ENCODE results near the gene SSTR5.

Gene SSTR5

DNA sequence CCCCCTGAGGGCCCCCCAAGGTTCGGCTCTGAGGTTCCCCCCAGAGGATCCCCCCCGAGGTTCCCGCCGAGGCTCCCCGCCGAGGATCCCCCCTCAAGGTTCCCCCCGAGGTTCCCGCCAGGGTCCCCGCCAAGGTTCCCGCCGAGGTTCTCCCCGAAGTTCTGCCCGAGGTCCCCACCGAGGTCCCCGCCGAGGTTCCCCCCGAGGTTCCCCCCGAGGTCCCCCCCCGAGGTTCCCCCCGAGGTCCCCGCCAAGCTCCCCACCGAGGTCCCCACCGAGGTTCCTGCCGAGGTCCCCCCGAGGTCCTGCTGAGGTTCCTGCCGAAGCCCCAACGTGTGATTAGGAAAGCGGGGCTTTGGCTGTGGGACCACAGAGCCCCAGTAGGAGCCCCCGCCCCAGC is 32.2 kb upstream of the SSTR5 start:
- no peak for DNase-seq

DNA sequence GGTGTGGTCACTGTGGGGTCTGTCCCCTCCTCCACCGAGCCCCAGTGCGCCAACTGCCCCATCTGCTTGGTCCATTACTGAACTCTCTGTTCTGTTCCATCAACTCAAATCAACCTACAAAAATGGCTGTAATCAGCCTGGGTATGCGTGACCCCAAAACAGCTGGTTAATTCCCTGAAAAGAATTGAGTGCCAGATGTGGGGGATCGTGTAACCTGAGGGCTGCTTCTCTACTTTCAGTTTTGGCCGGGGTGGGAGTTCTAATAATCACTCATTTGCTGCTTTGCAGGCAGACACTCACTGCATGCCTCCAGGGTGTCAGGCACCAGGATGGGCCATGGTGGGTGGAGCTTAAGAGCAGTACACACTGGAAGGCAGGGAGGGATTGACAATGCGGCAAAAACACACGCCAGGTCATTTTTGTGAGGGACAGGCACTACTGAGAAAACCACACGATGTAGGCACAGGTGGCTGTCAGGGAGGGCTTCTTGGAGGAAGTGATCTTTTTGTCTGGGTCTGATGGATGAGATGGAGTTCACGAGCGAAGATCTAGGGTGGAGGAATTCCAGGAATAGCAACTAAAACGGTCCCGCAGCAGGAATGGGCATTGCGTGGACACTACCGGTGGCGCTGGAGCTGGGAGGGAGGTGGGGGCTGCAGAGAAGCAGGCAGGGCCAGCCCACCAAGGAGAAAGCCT is 30.4 kb upstream of the SSTR5 start:
- no peak for DNase-seq

DNA sequence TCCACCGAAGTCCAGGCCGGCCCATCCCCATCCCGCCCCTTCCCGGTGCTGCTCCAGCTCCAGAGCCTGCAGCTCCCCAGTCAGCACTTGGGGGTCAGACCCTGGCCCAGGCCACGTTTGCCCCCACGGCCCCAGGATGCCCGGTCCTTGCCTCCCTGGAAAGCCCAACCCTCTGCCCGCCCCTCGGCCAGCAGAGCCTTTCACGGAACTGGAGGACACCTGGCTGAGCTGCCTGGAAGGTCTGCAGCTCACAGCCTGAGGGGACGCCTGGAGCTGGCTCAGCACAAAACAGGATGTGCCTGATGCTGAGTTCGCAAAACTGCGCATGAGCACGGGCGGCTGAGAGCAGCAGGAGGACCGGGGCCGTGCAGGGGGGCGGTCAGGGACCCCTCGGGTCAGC is 29.7 kb upstream of the SSTR5 start:
- peak; percentile 10 for DNase-seq

GRCh38 chr16:1043881-1044451 is 28.6 kb upstream of the SSTR5 start:
- DNase-seq = no peak

- no peak for DNase-seq
These were observed 27.9 kb upstream of the SSTR5 start for GRCh38 chr16:1044460-1045309.

DNA sequence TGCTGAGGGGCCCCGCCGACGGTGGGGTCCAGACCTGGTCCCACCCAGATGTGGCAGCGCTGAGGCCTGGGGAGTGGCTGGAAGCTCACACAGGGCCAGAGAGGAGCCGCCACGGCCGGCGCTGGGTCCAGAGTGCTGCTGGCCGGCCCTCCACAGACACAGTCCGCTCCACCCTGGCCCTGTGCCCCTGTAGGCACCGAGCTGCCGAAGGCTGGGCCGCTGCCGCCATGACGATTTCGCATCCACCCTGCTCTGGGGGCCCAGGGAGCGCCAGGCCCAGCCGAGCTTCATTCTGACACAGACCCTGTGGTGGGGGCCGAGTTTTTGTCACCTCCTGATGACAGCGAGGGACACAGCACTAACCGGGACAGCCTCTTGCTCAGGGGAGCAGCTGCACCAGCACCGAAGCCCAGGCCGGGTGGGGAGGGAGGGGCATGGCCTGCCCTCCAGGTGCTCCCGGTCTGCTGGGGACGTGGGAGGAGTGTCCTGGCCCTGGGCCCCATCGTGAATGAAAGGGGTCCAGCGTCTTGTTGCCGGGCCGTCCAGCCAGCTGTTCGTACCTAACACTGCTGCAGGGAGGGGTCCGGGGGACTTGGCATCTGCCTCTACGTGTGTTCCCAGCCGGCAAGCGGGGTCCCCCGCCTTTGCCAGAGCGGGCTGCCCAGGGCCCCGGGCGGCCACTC is 27.1 kb upstream of the SSTR5 start:
- DNase-seq = no peak

DNA sequence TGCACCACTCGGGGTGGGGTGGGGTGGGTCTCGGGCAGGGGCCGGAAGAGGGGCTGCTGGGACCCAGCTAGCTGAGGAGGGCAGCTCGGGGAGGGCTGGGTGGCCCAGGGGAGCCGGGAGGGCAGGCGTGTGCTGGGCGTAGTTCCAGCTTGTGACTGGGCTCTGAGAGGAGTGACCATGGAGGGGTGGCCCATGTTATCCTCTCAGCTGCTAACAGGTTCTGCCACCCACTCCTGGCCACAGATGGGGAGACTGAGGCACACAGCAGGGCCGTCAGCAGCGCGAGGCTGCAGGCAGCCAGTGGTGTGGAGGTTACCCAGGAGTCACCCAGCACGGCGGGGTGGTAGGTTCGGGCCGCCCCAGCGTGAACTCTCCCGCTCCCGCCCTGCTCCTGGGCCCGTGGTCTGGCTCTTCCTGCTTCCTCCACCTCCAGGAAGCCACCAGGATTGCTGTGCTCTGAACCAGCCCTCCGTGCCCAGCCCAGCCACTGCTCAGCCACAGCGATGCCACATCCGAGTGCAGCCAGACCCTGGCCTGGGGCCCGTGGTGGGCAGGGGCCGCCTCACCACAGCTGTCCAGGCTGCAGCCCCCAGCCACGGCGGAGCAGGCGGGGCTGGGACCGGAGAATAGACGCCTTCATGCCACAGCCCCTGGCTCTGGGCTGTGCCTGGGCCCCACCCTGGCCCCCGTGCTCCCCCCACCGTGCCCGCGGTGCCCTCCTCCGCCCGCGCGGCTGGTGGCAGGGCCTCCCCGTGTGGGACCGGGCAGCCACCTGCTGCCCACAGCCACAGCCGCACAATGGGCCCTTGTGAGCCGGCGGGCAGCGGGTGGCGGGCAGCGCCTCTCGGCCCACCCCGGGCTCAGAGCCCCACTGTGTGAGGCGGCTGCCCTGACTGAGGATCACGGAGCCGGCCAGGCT is 26.3 kb upstream of the SSTR5 start:
- DNase-seq = no peak

GRCh38 chr16:1047123-1047522 is 25.4 kb upstream of the SSTR5 start:
- DNase-seq = no peak

- DNase-seq = no peak
These were observed 24.7 kb upstream of the SSTR5 start for GRCh38 chr16:1047801-1048200.

DNA sequence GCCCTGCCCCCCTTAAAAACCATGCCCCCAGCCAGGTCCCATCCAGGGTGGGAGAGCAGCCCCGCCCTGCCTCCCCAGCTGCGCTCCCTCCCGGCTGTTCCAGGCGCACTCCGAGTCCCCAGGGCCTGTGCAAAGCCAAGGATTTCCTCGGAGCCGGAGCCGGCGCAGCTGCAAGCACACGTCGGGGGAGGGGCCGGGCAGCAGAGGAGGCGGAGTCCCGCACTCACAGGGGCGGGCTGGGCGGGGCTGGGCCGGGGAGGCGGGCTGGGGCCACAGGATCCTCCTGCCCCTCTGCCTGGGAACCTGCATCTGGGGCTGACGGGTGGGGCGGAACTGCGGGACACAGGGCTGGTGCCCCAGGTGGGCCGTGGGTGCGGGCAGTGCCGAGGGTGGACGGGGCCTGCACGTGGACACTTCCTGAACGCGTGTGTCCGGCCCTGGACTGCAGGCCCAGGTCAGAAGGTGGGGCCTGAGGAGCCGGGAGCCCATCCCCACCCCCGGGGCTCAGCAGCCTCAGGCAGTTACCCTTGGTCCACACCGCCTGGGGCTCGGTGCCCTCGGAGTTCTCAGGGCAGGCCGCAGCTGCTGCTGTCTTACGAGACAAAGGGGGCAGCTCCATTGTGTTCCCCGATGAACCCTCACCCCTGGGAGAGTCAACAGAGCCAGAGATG is 24.0 kb upstream of the SSTR5 start:
- no peak for DNase-seq

DNA sequence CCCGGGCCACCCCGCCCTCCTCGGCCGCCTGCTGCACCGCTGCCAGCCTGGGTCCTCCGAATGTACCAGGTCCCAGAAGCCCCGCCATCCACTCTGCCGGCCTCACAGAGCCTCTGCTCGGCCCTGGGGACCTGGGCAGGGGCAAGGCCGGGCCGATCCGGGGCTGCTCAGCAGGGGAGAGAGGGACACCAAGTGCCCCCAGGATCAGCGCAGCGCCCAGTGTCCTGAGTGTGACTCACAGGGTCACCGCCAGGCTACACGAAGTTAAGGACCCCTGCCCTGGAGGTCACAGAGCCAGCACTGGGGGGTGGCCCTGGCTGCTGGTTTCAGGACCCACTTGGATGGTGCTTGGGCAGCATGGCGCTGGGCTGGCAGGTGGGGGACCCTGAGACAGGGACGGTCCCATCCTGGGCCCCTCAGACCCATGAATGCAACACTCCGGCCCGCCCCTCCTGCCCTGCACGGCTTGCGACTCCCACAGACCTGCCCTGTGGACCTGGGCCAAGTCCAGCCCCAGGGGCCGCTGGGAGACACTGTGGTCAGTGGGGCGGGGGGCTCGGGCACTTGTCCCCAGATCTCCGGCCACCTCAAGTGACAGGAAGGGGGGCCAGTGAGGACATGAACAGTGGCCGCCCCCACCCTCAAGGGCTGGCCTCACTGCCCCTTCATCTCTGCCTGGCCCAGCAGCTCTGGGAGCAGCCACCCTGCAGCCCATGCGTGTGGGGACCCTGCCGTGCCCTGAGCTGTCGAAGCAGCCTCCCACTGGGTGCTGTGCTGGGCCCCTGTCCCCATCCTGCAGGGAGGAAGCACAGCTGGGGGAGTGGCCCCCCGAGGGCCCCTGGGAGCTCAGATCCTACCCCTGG is 23.2 kb upstream of the SSTR5 start:
- DNase-seq = no peak

- no peak for DNase-seq
These were observed 22.6 kb upstream of the SSTR5 start for GRCh38 chr16:1049976-1050247.

DNA sequence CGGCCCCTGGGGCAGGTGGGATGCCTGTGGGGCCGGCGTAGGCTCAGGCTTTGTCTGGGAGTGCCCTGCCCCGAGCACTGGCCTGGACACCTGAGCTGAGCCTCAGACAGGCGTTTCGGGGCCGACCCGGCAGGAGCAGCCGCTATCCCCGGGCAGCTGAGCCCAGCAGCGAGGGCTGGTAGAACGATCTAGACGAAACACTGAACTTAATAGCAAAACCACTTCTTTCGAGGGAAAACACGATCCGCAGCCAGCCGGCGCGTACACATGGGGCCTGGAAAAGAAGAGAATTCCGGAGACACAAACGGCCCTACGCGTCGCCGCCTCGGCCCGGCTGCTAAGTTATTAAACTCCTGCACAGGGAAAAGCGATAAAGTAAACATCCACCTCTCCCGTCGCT is 22.0 kb upstream of the SSTR5 start:
- DNase-seq = no peak

DNA sequence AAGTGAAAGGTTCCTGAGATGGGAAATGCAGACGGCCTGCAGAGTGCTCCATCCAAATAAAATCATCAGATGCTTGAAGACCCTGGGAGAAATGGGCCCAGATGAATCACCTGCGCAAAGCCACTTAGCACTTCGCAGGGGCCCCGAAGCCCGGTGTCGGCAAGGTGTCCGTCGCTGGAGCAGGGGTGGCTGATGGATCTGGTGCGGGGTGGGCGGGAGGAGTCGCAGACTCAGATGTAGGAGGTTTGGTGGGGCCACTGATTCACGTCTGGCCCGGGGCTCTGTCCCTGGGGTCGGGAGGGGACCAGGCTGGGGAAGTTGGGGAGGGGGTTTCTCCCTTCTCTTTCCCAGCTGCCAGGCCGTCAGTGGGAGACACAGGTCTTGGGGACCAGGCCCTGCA is 21.6 kb upstream of the SSTR5 start:
- no peak for DNase-seq

GRCh38 chr16:1051446-1051845 is 21.1 kb upstream of the SSTR5 start:
- DNase-seq = no peak

- no peak for DNase-seq
These were observed 19.8 kb upstream of the SSTR5 start for GRCh38 chr16:1052721-1053120.

- no peak for DNase-seq
These were observed 19.4 kb upstream of the SSTR5 start for GRCh38 chr16:1053121-1053521.

DNA sequence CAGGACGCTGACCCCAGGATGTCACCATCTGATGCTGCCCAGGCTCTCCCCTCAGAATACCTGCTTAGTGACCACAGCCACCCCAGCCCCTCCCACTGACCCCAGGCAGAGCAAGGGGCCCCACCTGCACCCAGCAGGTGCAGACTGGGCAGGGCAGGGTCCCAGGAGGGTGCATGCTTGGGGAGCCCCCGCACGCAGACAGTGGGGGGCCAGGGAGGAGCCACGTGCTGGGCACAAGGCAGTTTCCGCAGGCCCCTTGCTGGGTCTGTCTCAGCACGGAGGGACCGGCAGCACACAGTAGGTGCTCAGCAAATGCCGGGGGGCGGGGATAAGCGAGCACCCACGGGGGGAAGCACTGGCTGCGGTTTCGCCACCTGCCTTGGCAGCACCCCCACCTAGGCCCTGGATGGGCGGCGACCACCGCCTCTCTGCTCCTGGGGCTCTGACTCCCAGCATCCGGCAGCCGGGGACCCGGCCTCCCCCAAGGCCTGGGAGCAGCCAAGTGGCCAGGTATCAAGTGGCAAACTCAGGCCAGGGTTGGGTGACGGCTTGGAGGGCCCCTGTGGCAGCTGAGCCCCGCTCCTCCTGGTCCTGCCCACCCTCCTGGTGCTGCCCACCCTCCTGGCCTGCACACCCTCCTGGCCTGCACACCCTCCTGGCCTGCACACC is 18.7 kb upstream of the SSTR5 start:
- DNase-seq = no peak

GRCh38 chr16:1054660-1055556 is 17.6 kb upstream of the SSTR5 start:
- no peak for DNase-seq

- DNase-seq = no peak
These were observed 17.0 kb upstream of the SSTR5 start for GRCh38 chr16:1055557-1055924.

Data from NCI-H1105 treated with DMSO at 0.1 percent for 48 hours (cell line).